Mesenchymal stem cell (in vitro differentiated cells and primary cell): ENCODE results near the gene NSMF.

ENCODE experiments used
- DNase-seq: peaks from one replicate; pipeline ENCODE4 v3.0.0-alpha.2; 2013
- H2AFZ ChIP-seq: one replicate; pipeline ENCODE4 v1.6.1; 2013; ENCODE audit warnings: low read depth, mild to moderate bottlenecking, control low read depth, inconsistent platforms, low read length, moderate library complexity
- H2AK5ac ChIP-seq: 2 replicates; pipeline ENCODE4 v1.6.1; 2013; ENCODE audit warnings: low read length, moderate library complexity, mild to moderate bottlenecking, inconsistent platforms; ENCODE audit not compliant: severe bottlenecking
- H2BK120ac ChIP-seq: one replicate; pipeline ENCODE4 v1.6.1; 2013; ENCODE audit warnings: low read depth, mild to moderate bottlenecking, inconsistent platforms, low read length, moderate library complexity
- H2BK12ac ChIP-seq, 2 experiments: one replicate each; pipeline ENCODE4 v1.6.1; 2013; ENCODE audit warnings: inconsistent platforms in 2 of 2, low read length in 2 of 2, mild to moderate bottlenecking in 2 of 2, moderate library complexity in 2 of 2, control low read depth in 1 of 2
- H2BK15ac ChIP-seq: one replicate; pipeline ENCODE4 v1.6.1; 2013; ENCODE audit warnings: mild to moderate bottlenecking, low read depth, inconsistent platforms; ENCODE audit not compliant: poor library complexity, severe bottlenecking
- H2BK5ac ChIP-seq: 2 replicates; pipeline ENCODE4 v1.6.1; 2013; ENCODE audit warnings: low read depth, mild to moderate bottlenecking, low read length, control low read depth, inconsistent platforms; ENCODE audit not compliant: poor library complexity, severe bottlenecking
- H3K14ac ChIP-seq, 2 experiments: one replicate each; pipeline ENCODE4 v1.6.1; 2013; ENCODE audit warnings: inconsistent platforms in 2 of 2, low read length in 2 of 2, control low read depth in 1 of 2, mild to moderate bottlenecking in 1 of 2, moderate library complexity in 1 of 2
- H3K18ac ChIP-seq, 2 experiments: one replicate each; pipeline ENCODE4 v1.6.1; 2013; ENCODE audit warnings: inconsistent platforms in 2 of 2, low read length in 2 of 2, control low read depth in 1 of 2, low read depth in 1 of 2, mild to moderate bottlenecking in 1 of 2
- H3K23ac ChIP-seq, 2 experiments: one replicate each; pipeline ENCODE4 v1.6.1; 2013; ENCODE audit warnings: inconsistent platforms in 2 of 2, low read length in 2 of 2, mild to moderate bottlenecking in 2 of 2, moderate library complexity in 2 of 2, control low read depth in 1 of 2
- H3K27ac ChIP-seq: 2 replicates; pipeline ENCODE4 v1.5.1; 2013; ENCODE audit warnings: mild to moderate bottlenecking, moderate library complexity, low read length, control low read depth, inconsistent platforms; ENCODE audit not compliant: poor library complexity, severe bottlenecking
- H3K27me3 ChIP-seq, 2 experiments: 2 replicates each; pipeline versions ENCODE4 v1.6.1 to v1.7.0; 2013; ENCODE audit warnings: low read length in 2 of 2, mild to moderate bottlenecking in 2 of 2, moderate library complexity in 2 of 2, control low read depth in 1 of 2, inconsistent platforms in 1 of 2; ENCODE audit not compliant: control insufficient read depth in 1 of 2, insufficient read depth in 1 of 2
- H3K36me3 ChIP-seq, 2 experiments: 2 replicates each; pipeline versions ENCODE4 v1.6.1 to v1.7.0; 2013; ENCODE audit warnings: low read length in 2 of 2, control low read depth in 1 of 2, inconsistent platforms in 1 of 2, low read depth in 1 of 2, mild to moderate bottlenecking in 1 of 2; ENCODE audit not compliant: insufficient read depth in 2 of 2, control insufficient read depth in 1 of 2
- H3K4ac ChIP-seq, 2 experiments: one replicate each; pipeline ENCODE4 v1.6.1; 2013; ENCODE audit warnings: inconsistent platforms in 2 of 2, low read length in 2 of 2, mild to moderate bottlenecking in 2 of 2, moderate library complexity in 2 of 2, control low read depth in 1 of 2, low read depth in 1 of 2
- H3K4me1 ChIP-seq: 2 replicates; pipeline ENCODE4 v1.6.1; 2013; ENCODE audit warnings: low read depth, low read length, control low read depth; ENCODE audit not compliant: control insufficient read depth, insufficient read depth
- H3K4me2 ChIP-seq: 2 replicates; pipeline ENCODE4 v1.6.1; 2013; ENCODE audit warnings: low read length, mild to moderate bottlenecking, inconsistent platforms; ENCODE audit not compliant: poor library complexity, severe bottlenecking
- H3K4me3 ChIP-seq, 2 experiments: 2 replicates each; pipeline versions ENCODE4 v1.5.1 to v1.7.0; 2013; ENCODE audit warnings: low read length in 2 of 2, mild to moderate bottlenecking in 2 of 2, control low read depth in 1 of 2, low read depth in 1 of 2; ENCODE audit not compliant: insufficient read depth in 1 of 2
- H3K79me1 ChIP-seq: replicated peaks from 2 replicates; pipeline ENCODE4 v1.6.1; 2013; ENCODE audit warnings: mild to moderate bottlenecking, control low read depth, low read length, inconsistent platforms; ENCODE audit not compliant: poor library complexity, severe bottlenecking
- H3K9ac ChIP-seq: 2 replicates; pipeline ENCODE4 v1.7.0; 2013; ENCODE audit warnings: mild to moderate bottlenecking, low read length, moderate library complexity
- H3K9me3 ChIP-seq: 2 replicates; pipeline ENCODE4 v1.7.0; 2013; ENCODE audit warnings: mild to moderate bottlenecking, low read length; ENCODE audit not compliant: control insufficient read depth
- H4K8ac ChIP-seq: one replicate; pipeline ENCODE4 v1.6.1; 2013; ENCODE audit warnings: inconsistent platforms, mild to moderate bottlenecking, low read length, moderate library complexity
- H4K91ac ChIP-seq: one replicate; pipeline ENCODE4 v1.6.1; 2013; ENCODE audit warnings: mild to moderate bottlenecking, low read length, inconsistent platforms
- WGBS: methylation state at CpG from one replicate; pipeline ENCODE4 v1.1.7; 2013; ENCODE audit warnings: mixed read lengths; 5-methylcytosine and 5-hydroxymethylcytosine counted together

The NSMF gene

DNA sequence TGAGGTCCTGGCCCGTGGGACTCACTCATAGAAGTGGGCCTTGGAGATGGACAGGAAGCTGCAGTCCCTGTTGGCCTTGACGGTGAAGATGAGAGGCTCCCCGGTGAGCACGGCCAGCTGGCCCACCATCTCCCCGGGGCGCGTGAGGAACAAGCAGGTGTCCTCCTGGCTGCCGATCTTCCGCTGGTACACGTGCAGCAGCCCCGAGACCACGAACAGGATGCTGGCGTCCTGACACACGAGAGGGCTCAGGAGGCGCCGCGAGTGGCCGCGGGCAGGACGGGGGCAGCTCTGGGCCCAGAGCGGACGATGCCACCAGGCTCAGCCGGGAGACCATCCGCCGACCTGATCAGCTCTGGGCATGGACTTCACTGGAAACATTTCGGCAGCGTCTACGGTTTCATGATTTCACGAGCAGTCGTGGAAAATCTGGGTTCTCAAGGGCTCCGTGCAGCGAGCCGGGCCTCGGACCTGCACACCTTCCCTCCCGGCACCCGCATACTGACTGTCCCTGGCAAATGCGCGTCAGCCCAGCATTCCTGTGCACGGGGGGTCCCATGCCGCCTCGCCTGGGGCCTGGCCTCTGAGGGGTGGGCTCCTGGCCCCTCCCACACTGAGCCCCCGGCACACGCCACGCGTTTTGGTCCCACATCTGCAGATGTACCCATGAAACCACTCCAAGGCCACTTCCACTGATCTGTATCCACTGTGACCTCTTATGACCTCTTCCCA lies 41.7 kb upstream of the NSMF start:
- Histone ChIP-seq H3K4me2 (no peak overlapping the region), H3K27me3 (no peaks in the 10 kb centered on the region), H3K4me3 (no peak overlapping the region), H3K9ac (no peak overlapping the region), H3K9me3 (no peaks in the 10 kb centered on the region), H2AFZ (no peak overlapping the region), H3K18ac (no peak overlapping the region), H3K14ac (no peak overlapping the region), H2AK5ac (no peak overlapping the region), H3K79me1 (no peaks in the 10 kb centered on the region), H3K4me1 (no peaks in the 10 kb centered on the region), H4K8ac (no peak overlapping the region), H2BK15ac (no peak overlapping the region), H4K91ac (no peak overlapping the region), H2BK120ac (no peak overlapping the region), H3K36me3 (peaks cover 0 to 3% of the 10 kb centered on the region in 2 experiments), H2BK5ac (no peak overlapping the region), H3K4ac (no peak overlapping the region), H3K23ac (no peak overlapping the region), H3K27ac (no peak overlapping the region), H2BK12ac (no peak overlapping the region)
- WGBS = 94% methylated on average over 45 of the region's 45 CpGs
- no peak for DNase-seq

DNA sequence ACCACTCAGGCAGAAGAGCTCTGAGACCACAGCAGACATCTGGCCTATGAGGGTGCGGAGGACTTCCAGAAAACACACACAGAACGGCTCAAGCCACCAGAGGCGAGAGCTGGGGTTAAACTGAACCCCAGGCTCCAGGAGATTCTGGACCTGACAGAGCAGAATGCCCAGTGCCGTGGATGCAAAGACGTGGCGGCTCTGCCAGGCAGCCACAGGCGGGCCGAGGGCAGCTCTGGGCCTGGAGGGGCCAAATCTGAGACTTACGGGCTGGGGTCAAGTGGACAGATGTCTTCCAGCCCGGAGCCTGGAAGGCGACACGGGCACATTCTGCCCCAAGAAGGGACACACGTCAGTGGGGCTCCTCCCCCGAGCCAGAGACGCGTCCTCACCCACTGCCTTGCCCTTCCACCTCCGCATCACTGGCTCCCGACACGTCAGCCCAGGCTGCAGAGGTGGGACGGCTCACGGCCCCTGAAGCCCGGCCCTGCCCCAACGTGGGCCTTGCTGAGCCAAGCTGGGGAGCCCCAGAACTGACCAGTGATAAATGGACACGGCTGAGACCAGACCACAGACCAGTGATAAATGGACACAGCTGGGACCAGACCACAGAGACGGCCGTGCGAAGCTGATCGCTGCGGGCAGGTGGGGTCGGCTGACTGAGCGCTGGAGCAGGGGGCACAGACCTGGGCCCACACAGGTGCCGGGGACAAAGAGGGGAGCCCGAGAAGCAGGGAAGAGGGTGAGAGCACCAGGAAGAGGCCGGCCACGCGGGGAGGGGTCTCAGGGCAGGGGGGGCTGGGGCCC lies 40.9 kb upstream of the NSMF start:
- Histone ChIP-seq H2BK5ac (no peak overlapping the region), H4K91ac (no peak overlapping the region), H3K36me3 (peaks cover 0 to 5% of the 10 kb centered on the region in 2 experiments), H3K27ac (no peak overlapping the region), H3K79me1 (no peaks in the 10 kb centered on the region), H2BK12ac (no peak overlapping the region), H3K23ac (no peak overlapping the region), H3K9me3 (no peaks in the 10 kb centered on the region), H3K9ac (no peak overlapping the region), H3K4me2 (no peak overlapping the region), H2AK5ac (no peak overlapping the region), H3K14ac (no peak overlapping the region), H3K27me3 (no peaks in the 10 kb centered on the region), H3K4ac (no peak overlapping the region), H2BK15ac (no peak overlapping the region), H3K4me3 (no peak overlapping the region), H2AFZ (no peak overlapping the region), H2BK120ac (no peak overlapping the region), H4K8ac (no peak overlapping the region), H3K4me1 (no peaks in the 10 kb centered on the region), H3K18ac (no peak overlapping the region)
- no peak for DNase-seq
- 90% methylated on average over 35 of the region's 36 CpGs for WGBS

DNA sequence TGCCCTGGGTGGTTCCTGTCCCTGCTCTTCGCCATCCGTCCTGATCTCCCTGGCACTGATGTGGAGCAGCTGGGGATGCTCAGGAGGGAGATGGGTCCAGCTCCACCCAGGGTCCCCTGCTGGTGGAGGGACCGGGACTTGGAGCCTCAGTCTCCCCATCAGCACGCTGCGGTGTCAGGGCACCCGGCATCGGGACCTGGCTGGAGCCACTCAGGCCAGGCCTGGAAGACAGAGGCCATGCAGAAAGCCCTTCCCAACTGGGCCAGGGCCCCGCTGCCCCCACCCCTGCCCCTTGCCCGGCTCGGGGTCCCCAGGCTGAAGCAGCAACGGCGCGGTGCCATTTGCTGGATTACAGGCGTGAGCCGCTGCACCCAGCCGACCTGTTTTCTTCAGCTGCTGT lies 40.3 kb upstream of the NSMF start:
- H2BK5ac ChIP-seq = no peak overlapping the region
- H2AFZ ChIP-seq = no peak overlapping the region
- H4K91ac ChIP-seq = no peak overlapping the region
- no peak overlapping the region for H2BK120ac ChIP-seq
- no peak overlapping the region for H3K23ac ChIP-seq
- H3K9ac ChIP-seq = no peak overlapping the region
- peaks cover 0 to 5% of the 10 kb centered on the region in 2 experiments for H3K36me3 ChIP-seq
- no peak overlapping the region for H3K18ac ChIP-seq
- H3K27me3 ChIP-seq = no peaks in the 10 kb centered on the region
- no peak overlapping the region for H3K4ac ChIP-seq
- DNase-seq = no peak
- no peak overlapping the region for H3K4me2 ChIP-seq
- no peaks in the 10 kb centered on the region for H3K79me1 ChIP-seq
- H2BK15ac ChIP-seq = no peak overlapping the region
- H4K8ac ChIP-seq = no peak overlapping the region
- no peak overlapping the region for H3K4me3 ChIP-seq
- WGBS = 86% methylated on average over 16 of the region's 16 CpGs
- H2BK12ac ChIP-seq = no peak overlapping the region
- no peaks in the 10 kb centered on the region for H3K9me3 ChIP-seq
- no peaks in the 10 kb centered on the region for H3K4me1 ChIP-seq
- no peak overlapping the region for H3K14ac ChIP-seq
- no peak overlapping the region for H3K27ac ChIP-seq
- no peak overlapping the region for H2AK5ac ChIP-seq

DNA sequence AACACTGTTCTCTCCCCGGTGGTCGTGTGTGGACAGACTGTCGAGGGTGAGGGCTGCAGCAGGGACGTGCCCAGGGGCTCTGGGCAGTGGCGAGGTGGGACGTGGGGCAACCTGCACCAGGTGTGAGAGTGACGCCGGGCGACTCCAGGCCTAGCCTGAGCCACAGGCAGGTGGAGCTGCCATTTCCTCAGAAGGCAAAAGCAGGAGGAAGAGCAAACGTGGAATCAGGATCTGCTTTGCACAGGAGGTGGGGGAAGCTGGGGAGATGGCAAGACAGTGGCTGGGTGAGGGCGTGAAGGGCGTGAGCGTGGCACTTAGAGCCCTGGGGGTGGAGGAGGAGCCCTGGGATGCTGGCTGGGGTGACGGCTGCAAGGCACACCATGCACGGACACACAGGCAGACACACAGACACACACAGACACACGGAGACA lies 39.6 kb upstream of the NSMF start:
- H3K27me3 ChIP-seq = no peaks in the 10 kb centered on the region
- H2BK15ac ChIP-seq = no peak overlapping the region
- no peak overlapping the region for H3K4ac ChIP-seq
- H2BK120ac ChIP-seq = no peak overlapping the region
- H3K79me1 ChIP-seq = no peaks in the 10 kb centered on the region
- H3K36me3 ChIP-seq = peaks cover 0 to 6% of the 10 kb centered on the region in 2 experiments
- H4K91ac ChIP-seq = no peak overlapping the region
- H3K14ac ChIP-seq = peak overlapping the region in 1 of 2 experiments; percentile 39
- DNase-seq = no peak
- no peak overlapping the region for H2BK5ac ChIP-seq
- no peak overlapping the region for H2BK12ac ChIP-seq
- H4K8ac ChIP-seq = no peak overlapping the region
- H3K27ac ChIP-seq = no peak overlapping the region
- no peak overlapping the region for H3K4me3 ChIP-seq
- H3K4me2 ChIP-seq = no peak overlapping the region
- no peak overlapping the region for H3K9ac ChIP-seq
- no peak overlapping the region for H2AK5ac ChIP-seq
- WGBS = 89% methylated on average over 16 of the region's 16 CpGs
- H3K4me1 ChIP-seq = no peaks in the 10 kb centered on the region
- H2AFZ ChIP-seq = no peak overlapping the region
- no peak overlapping the region for H3K18ac ChIP-seq
- H3K9me3 ChIP-seq = no peaks in the 10 kb centered on the region
- H3K23ac ChIP-seq = no peak overlapping the region
